Occipital lobe (tissue), 2 donors: ENCODE results near the gene MTCH2. TPM values are rescaled to one million over a fixed set of nuclear protein-coding genes. Genes with fewer than 3 reads are reported as not detected.

Experiments
- small RNA-seq: library from RNA; depleted of rRNA; stranded (forward); fragments of <200 nt; gene quantifications from one replicate; pipeline ENCODE3, GENCODE V24; 2014
- total RNA-seq: library from RNA; depleted of rRNA; stranded (reverse); fragments of >200 nt; gene quantifications from one replicate; pipeline ENCODE4 v1.2.3, GENCODE V29; 2014

Gene MTCH2
- total RNA-seq, 1 donor from 2014 or later, result 89.2 TPM

Small RNA genes lying within 50 kb of the gene (small RNA-seq; reads per million reads assigned to genes)
- gene RNU5E-10P, result 0.26 reads per million

Other genes with a start within 250 kb of the MTCH2 start
- 8.9 TPM for gene SLC39A13, start 234.0 kb downstream of the MTCH2 start, total RNA-seq
- gene PSMC3, start 216.1 kb downstream of the MTCH2 start, total RNA-seq, result 69.1 TPM
- not detected for gene RAPSN, start 193.4 kb downstream of the MTCH2 start, total RNA-seq
- 246 TPM for gene CELF1, start 89.4 kb downstream of the MTCH2 start, total RNA-seq
- 25.3 TPM for gene PTPMT1, start 77.0 kb downstream of the MTCH2 start, total RNA-seq
- 38.2 TPM for gene KBTBD4, start 63.6 kb downstream of the MTCH2 start, total RNA-seq
- 47.1 TPM for gene NDUFS3, start 63.5 kb downstream of the MTCH2 start, total RNA-seq
- gene FAM180B, start 55.9 kb downstream of the MTCH2 start, total RNA-seq, result 0.16 TPM
- 16.7 TPM for gene C1QTNF4, start 48.1 kb downstream of the MTCH2 start, total RNA-seq
- 0.78 TPM for gene AGBL2, start 72.8 kb upstream of the MTCH2 start, total RNA-seq
- gene FNBP4, start 124.8 kb upstream of the MTCH2 start, total RNA-seq, result 89.1 TPM
- gene NUP160, start 205.8 kb upstream of the MTCH2 start, total RNA-seq, result 63.5 TPM